Mesenchymal stem cell (in vitro differentiated cells and primary cell): ENCODE data around the gene CCSER1.

Experiments
- DNase-seq: peaks from one replicate; pipeline ENCODE4 v3.0.0-alpha.2; 2013
- H2AFZ ChIP-seq: one replicate; pipeline ENCODE4 v1.6.1; 2013; ENCODE audit warnings: low read depth, mild to moderate bottlenecking, control low read depth, inconsistent platforms, low read length, moderate library complexity
- H2AK5ac ChIP-seq: 2 replicates; pipeline ENCODE4 v1.6.1; 2013; ENCODE audit warnings: low read length, moderate library complexity, mild to moderate bottlenecking, inconsistent platforms; ENCODE audit not compliant: severe bottlenecking
- H2BK120ac ChIP-seq: one replicate; pipeline ENCODE4 v1.6.1; 2013; ENCODE audit warnings: low read depth, mild to moderate bottlenecking, inconsistent platforms, low read length, moderate library complexity
- H2BK12ac ChIP-seq, 2 experiments: one replicate each; pipeline ENCODE4 v1.6.1; 2013; ENCODE audit warnings: inconsistent platforms in 2 of 2, low read length in 2 of 2, mild to moderate bottlenecking in 2 of 2, moderate library complexity in 2 of 2, control low read depth in 1 of 2
- H2BK15ac ChIP-seq: one replicate; pipeline ENCODE4 v1.6.1; 2013; ENCODE audit warnings: mild to moderate bottlenecking, low read depth, inconsistent platforms; ENCODE audit not compliant: poor library complexity, severe bottlenecking
- H2BK5ac ChIP-seq: 2 replicates; pipeline ENCODE4 v1.6.1; 2013; ENCODE audit warnings: low read depth, mild to moderate bottlenecking, low read length, control low read depth, inconsistent platforms; ENCODE audit not compliant: poor library complexity, severe bottlenecking
- H3K14ac ChIP-seq, 2 experiments: one replicate each; pipeline ENCODE4 v1.6.1; 2013; ENCODE audit warnings: inconsistent platforms in 2 of 2, low read length in 2 of 2, control low read depth in 1 of 2, mild to moderate bottlenecking in 1 of 2, moderate library complexity in 1 of 2
- H3K18ac ChIP-seq, 2 experiments: one replicate each; pipeline ENCODE4 v1.6.1; 2013; ENCODE audit warnings: inconsistent platforms in 2 of 2, low read length in 2 of 2, control low read depth in 1 of 2, low read depth in 1 of 2, mild to moderate bottlenecking in 1 of 2
- H3K23ac ChIP-seq, 2 experiments: one replicate each; pipeline ENCODE4 v1.6.1; 2013; ENCODE audit warnings: inconsistent platforms in 2 of 2, low read length in 2 of 2, mild to moderate bottlenecking in 2 of 2, moderate library complexity in 2 of 2, control low read depth in 1 of 2
- H3K27ac ChIP-seq: 2 replicates; pipeline ENCODE4 v1.5.1; 2013; ENCODE audit warnings: mild to moderate bottlenecking, moderate library complexity, low read length, control low read depth, inconsistent platforms; ENCODE audit not compliant: poor library complexity, severe bottlenecking
- H3K27me3 ChIP-seq, 2 experiments: 2 replicates each; pipeline versions ENCODE4 v1.6.1 to v1.7.0; 2013; ENCODE audit warnings: low read length in 2 of 2, mild to moderate bottlenecking in 2 of 2, moderate library complexity in 2 of 2, control low read depth in 1 of 2, inconsistent platforms in 1 of 2; ENCODE audit not compliant: control insufficient read depth in 1 of 2, insufficient read depth in 1 of 2
- H3K36me3 ChIP-seq, 2 experiments: 2 replicates each; pipeline versions ENCODE4 v1.6.1 to v1.7.0; 2013; ENCODE audit warnings: low read length in 2 of 2, control low read depth in 1 of 2, inconsistent platforms in 1 of 2, low read depth in 1 of 2, mild to moderate bottlenecking in 1 of 2; ENCODE audit not compliant: insufficient read depth in 2 of 2, control insufficient read depth in 1 of 2
- H3K4ac ChIP-seq, 2 experiments: one replicate each; pipeline ENCODE4 v1.6.1; 2013; ENCODE audit warnings: inconsistent platforms in 2 of 2, low read length in 2 of 2, mild to moderate bottlenecking in 2 of 2, moderate library complexity in 2 of 2, control low read depth in 1 of 2, low read depth in 1 of 2
- H3K4me1 ChIP-seq: 2 replicates; pipeline ENCODE4 v1.6.1; 2013; ENCODE audit warnings: low read depth, low read length, control low read depth; ENCODE audit not compliant: control insufficient read depth, insufficient read depth
- H3K4me2 ChIP-seq: 2 replicates; pipeline ENCODE4 v1.6.1; 2013; ENCODE audit warnings: low read length, mild to moderate bottlenecking, inconsistent platforms; ENCODE audit not compliant: poor library complexity, severe bottlenecking
- H3K4me3 ChIP-seq, 2 experiments: 2 replicates each; pipeline versions ENCODE4 v1.5.1 to v1.7.0; 2013; ENCODE audit warnings: low read length in 2 of 2, mild to moderate bottlenecking in 2 of 2, control low read depth in 1 of 2, low read depth in 1 of 2; ENCODE audit not compliant: insufficient read depth in 1 of 2
- H3K79me1 ChIP-seq: replicated peaks from 2 replicates; pipeline ENCODE4 v1.6.1; 2013; ENCODE audit warnings: mild to moderate bottlenecking, control low read depth, low read length, inconsistent platforms; ENCODE audit not compliant: poor library complexity, severe bottlenecking
- H3K9ac ChIP-seq: 2 replicates; pipeline ENCODE4 v1.7.0; 2013; ENCODE audit warnings: mild to moderate bottlenecking, low read length, moderate library complexity
- H3K9me3 ChIP-seq: 2 replicates; pipeline ENCODE4 v1.7.0; 2013; ENCODE audit warnings: mild to moderate bottlenecking, low read length; ENCODE audit not compliant: control insufficient read depth
- H4K8ac ChIP-seq: one replicate; pipeline ENCODE4 v1.6.1; 2013; ENCODE audit warnings: inconsistent platforms, mild to moderate bottlenecking, low read length, moderate library complexity
- H4K91ac ChIP-seq: one replicate; pipeline ENCODE4 v1.6.1; 2013; ENCODE audit warnings: mild to moderate bottlenecking, low read length, inconsistent platforms
- WGBS: methylation state at CpG from one replicate; pipeline ENCODE4 v1.1.7; 2013; ENCODE audit warnings: mixed read lengths; 5-methylcytosine and 5-hydroxymethylcytosine counted together

CCSER1 gene

DNA sequence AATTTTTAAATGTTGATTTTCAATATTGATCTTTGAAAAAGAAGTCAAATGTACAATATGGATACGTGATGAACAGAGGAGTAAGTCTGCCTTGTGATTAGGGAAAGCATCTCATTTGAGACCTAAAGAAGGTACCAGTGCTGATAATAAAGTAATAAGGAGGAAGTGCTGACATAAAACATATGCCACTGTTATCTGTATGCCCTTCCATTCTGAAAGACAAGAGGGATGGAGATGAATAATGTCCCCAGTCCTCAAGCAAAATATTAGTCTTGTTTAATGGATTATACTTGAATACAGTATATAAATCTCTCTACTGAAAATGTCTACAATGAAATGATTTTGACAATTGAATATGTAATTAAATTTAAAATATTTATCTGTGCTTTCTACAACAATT, 58.2 kb downstream of the CCSER1 start:
- Histone ChIP-seq H3K4me1 (no peaks in the 10 kb centered on the region), H3K4ac (no peak overlapping the region), H3K79me1 (no peaks in the 10 kb centered on the region), H3K9me3 (no peaks in the 10 kb centered on the region), H4K8ac (no peak overlapping the region), H3K14ac (no peak overlapping the region), H2BK15ac (no peak overlapping the region), H2BK12ac (no peak overlapping the region), H2BK5ac (no peak overlapping the region), H2BK120ac (no peak overlapping the region), H4K91ac (no peak overlapping the region), H3K4me3 (no peak overlapping the region), H3K27me3 (no peaks in the 10 kb centered on the region), H3K36me3 (no peaks in the 10 kb centered on the region), H3K18ac (no peak overlapping the region), H2AFZ (no peak overlapping the region), H3K4me2 (no peak overlapping the region), H2AK5ac (no peak overlapping the region), H3K9ac (no peak overlapping the region), H3K23ac (no peak overlapping the region), H3K27ac (no peak overlapping the region)
- DNase-seq = no peak
- WGBS = 85% methylated on average over 1 of the region's 1 CpG

DNA sequence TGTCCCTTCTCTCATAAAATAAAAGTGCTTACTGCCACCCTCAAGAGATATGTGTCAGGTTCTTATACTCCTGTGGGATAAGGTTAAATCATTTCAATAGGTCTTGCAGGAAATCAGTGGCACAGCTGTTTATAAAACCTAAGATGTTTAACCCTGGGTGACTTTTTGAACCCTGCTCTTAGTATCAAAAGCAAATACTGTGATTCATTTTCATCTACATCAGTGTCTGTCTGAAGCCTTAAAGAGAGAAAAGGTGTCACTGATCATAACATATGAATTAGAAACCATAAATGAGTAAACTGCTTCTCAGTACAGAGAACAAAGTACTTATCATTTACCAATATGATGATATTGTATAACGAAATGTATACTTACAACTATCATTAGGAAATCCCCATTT, 59.0 kb downstream of the CCSER1 start:
- no peak for DNase-seq
- Histone ChIP-seq H3K4me2 (no peak overlapping the region), H3K18ac (no peak overlapping the region), H3K23ac (no peak overlapping the region), H2BK5ac (no peak overlapping the region), H2BK15ac (no peak overlapping the region), H2AFZ (no peak overlapping the region), H3K4ac (no peak overlapping the region), H3K27me3 (no peaks in the 10 kb centered on the region), H2BK120ac (no peak overlapping the region), H3K14ac (no peak overlapping the region), H3K36me3 (no peaks in the 10 kb centered on the region), H3K4me1 (no peaks in the 10 kb centered on the region), H4K91ac (no peak overlapping the region), H2AK5ac (no peak overlapping the region), H3K27ac (no peak overlapping the region), H4K8ac (no peak overlapping the region), H3K4me3 (no peak overlapping the region), H3K79me1 (no peaks in the 10 kb centered on the region), H3K9ac (no peak overlapping the region), H2BK12ac (no peak overlapping the region), H3K9me3 (no peaks in the 10 kb centered on the region)
- WGBS = no CpG with 5 or more reads among the region's 1 CpG

DNA sequence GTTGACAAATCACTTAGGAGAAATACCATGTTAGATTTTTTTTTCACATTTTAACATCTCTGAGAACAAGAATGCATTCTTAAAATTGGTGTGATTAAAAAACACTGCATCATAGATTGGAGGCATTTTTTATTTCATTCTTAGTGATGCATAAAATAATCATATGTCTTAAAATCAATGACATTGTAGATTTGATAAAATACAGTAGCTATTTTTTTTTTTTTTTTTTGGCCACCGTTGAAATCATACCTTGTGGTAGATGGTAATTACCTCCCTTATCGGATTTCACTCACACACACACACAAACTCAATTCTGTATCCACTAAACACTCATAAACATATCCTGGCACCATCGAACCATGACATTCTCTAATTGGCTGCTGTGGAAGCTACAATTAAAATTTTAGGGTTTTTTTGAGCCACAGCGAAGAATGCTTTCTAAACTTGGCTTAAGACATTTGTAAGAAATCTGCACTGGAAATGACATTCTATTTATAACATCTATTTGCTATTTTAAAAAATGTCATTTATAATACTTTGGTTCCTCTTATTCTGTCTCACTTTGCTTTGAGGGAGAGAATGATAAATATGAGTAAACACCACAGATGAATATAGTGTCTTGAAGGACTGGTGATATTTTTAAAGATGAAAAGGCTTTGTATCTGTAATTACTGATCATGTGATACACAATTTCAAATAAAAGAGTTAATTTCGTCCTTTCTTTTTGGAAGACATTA, 60.1 kb downstream of the CCSER1 start:
- Histone ChIP-seq H2BK15ac (no peak overlapping the region), H2AK5ac (no peak overlapping the region), H4K91ac (no peak overlapping the region), H3K4me2 (no peak overlapping the region), H3K27ac (no peak overlapping the region), H3K4ac (no peak overlapping the region), H3K18ac (no peak overlapping the region), H3K9ac (no peak overlapping the region), H2AFZ (no peak overlapping the region), H3K9me3 (no peaks in the 10 kb centered on the region), H3K27me3 (no peaks in the 10 kb centered on the region), H2BK5ac (no peak overlapping the region), H3K4me1 (no peaks in the 10 kb centered on the region), H3K14ac (no peak overlapping the region), H4K8ac (no peak overlapping the region), H3K36me3 (no peaks in the 10 kb centered on the region), H3K4me3 (no peak overlapping the region), H2BK12ac (no peak overlapping the region), H2BK120ac (no peak overlapping the region), H3K23ac (no peak overlapping the region), H3K79me1 (no peaks in the 10 kb centered on the region)
- no peak for DNase-seq
- WGBS = 63% methylated on average over 2 of the region's 5 CpGs

DNA sequence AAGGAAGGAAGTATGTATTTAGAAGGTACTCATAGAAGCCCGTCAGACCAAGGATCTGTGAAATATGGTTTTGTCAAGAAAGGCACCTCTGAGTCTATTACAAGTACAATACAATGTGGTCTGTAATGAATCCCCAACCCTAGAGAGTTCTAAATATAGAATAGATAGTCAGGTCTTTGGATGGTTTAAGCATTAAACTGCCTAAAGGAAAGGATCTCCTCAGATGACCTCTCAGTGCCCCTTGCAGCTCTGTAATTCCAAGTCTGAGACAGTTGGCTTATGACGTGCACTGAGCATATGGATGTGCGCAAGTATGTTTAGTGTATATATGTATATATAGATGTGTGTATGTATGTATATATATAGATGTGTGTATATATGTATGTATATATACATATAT, 62.0 kb downstream of the CCSER1 start:
- H2BK12ac ChIP-seq = no peak overlapping the region
- H4K91ac ChIP-seq = no peak overlapping the region
- no peaks in the 10 kb centered on the region for H3K4me1 ChIP-seq
- no peak overlapping the region for H3K18ac ChIP-seq
- no peak overlapping the region for H3K4ac ChIP-seq
- no peak overlapping the region for H2AFZ ChIP-seq
- no peak overlapping the region for H3K27ac ChIP-seq
- no peak overlapping the region for H2AK5ac ChIP-seq
- H4K8ac ChIP-seq = no peak overlapping the region
- WGBS = 82% methylated on average over 3 of the region's 3 CpGs
- H3K4me3 ChIP-seq = no peak overlapping the region
- H3K23ac ChIP-seq = no peak overlapping the region
- no peaks in the 10 kb centered on the region for H3K36me3 ChIP-seq
- H3K27me3 ChIP-seq = no peaks in the 10 kb centered on the region
- H3K9me3 ChIP-seq = no peaks in the 10 kb centered on the region
- no peaks in the 10 kb centered on the region for H3K79me1 ChIP-seq
- H2BK15ac ChIP-seq = no peak overlapping the region
- no peak for DNase-seq
- H2BK120ac ChIP-seq = no peak overlapping the region
- no peak overlapping the region for H3K14ac ChIP-seq
- no peak overlapping the region for H3K9ac ChIP-seq
- no peak overlapping the region for H2BK5ac ChIP-seq
- H3K4me2 ChIP-seq = no peak overlapping the region
